Neuron (in vitro differentiated cells): ENCODE results near the gene ZNF107.
"Not testable (repeated sequence)": the region's sequence is repeated elsewhere in the genome, so short reads cannot be mapped to it uniquely, and the experiment has no call there.

ENCODE experiments used
- H2AFZ ChIP-seq: one replicate; pipeline ENCODE4 v1.6.1; 2013; ENCODE audit warnings: low read depth, mild to moderate bottlenecking, inconsistent platforms, low read length, moderate library complexity
- H3K27me3 ChIP-seq: one replicate; pipeline ENCODE4 v1.6.1; 2013; ENCODE audit warnings: low read length; ENCODE audit not compliant: insufficient read depth
- H3K36me3 ChIP-seq: one replicate; pipeline ENCODE4 v1.6.1; 2013; ENCODE audit warnings: low read length; ENCODE audit not compliant: insufficient read depth
- H3K4me1 ChIP-seq: one replicate; pipeline ENCODE4 v1.6.1; 2013; ENCODE audit warnings: low read length; ENCODE audit not compliant: insufficient read depth
- H3K4me3 ChIP-seq: 2 replicates; pipeline ENCODE4 v1.5.1; 2013; ENCODE audit warnings: mild to moderate bottlenecking, low read length, moderate library complexity
- H3K9me3 ChIP-seq: one replicate; pipeline ENCODE4 v1.6.1; 2013; ENCODE audit warnings: low read length

Gene ZNF107

DNA sequence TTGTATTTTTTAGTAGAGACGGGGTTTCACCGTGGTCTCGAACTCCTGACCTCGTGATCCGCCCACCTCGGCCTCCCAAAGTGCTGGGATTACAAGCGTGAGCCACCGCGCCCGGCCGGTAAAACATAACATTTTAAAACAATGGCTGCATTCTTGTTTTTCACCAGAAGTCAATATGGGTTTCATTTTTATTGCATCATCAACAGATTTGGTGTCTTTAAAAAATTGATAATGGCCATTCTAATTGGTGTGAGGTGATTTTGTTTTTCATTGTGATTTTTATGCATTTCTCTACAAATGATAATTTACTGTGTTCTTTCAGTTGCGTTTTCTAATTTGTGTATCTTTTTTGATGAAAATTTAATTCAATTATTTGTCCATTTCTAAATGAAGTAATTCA lies 31.9 kb downstream of the ZNF107 start:
- not testable (repeated sequence) for H3K4me3 ChIP-seq, H3K4me1 ChIP-seq, H2AFZ ChIP-seq, H3K27me3 ChIP-seq
- peaks cover 32% of the 10 kb centered on the region for H3K36me3 ChIP-seq
- peaks cover 26% of the 10 kb centered on the region for H3K9me3 ChIP-seq

DNA sequence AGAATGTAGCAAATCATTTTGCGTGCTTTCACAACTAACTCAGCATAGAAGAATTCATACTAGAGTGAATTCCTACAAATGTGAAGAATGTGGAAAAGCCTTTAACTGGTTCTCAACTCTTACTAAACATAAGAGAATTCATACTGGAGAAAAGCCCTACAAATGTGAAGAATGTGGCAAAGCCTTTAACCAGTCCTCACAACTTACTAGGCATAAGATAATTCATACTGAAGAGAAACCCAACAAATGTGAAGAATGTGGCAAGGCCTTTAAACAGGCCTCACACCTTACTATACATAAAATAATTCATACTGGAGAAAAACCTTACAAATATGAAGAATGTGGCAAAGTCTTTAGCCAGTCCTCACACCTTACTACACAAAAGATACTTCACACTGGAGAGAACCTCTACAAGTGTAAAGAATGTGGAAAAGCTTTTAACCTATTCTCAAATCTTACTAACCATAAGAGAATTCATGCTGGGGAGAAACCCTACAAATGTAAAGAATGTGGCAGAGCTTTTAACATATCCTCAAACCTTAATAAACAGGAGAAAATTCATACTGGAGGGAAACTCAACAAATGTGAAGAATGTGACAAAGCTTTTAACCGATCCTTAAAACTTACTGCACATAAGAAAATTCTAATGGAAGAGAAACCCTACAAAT lies 40.8 kb downstream of the ZNF107 start:
- Histone ChIP-seq H3K4me1 (no peaks in the 10 kb centered on the region), H2AFZ (no peak overlapping the region), H3K36me3 (peaks cover 18% of the 10 kb centered on the region), H3K4me3 (no peak overlapping the region), H3K27me3 (no peaks in the 10 kb centered on the region), H3K9me3 (peaks cover 42% of the 10 kb centered on the region)

DNA sequence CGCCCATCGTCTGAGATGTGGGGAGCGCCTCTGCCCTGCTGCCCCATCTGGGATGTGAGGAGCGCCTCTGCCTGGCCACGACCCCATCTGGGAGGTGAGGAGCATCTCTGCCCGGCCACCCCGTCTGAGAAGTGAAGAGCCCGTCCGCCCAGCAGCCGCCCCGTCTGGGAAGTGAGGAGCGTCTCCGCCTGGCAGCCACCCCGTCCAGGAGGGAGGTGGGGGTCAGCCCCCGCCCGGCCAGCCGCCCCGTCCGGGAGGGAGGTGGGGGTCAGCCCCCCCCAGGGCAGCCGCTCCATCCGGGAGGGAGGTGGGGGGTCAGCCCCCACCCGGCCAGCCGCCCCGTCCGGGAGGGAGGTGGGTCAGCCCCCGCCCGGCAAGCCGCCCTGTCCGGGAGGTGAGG lies 52.0 kb downstream of the ZNF107 start:
- not testable (repeated sequence) for H3K9me3 ChIP-seq, H3K4me3 ChIP-seq, H3K27me3 ChIP-seq, H2AFZ ChIP-seq, H3K4me1 ChIP-seq, H3K36me3 ChIP-seq

DNA sequence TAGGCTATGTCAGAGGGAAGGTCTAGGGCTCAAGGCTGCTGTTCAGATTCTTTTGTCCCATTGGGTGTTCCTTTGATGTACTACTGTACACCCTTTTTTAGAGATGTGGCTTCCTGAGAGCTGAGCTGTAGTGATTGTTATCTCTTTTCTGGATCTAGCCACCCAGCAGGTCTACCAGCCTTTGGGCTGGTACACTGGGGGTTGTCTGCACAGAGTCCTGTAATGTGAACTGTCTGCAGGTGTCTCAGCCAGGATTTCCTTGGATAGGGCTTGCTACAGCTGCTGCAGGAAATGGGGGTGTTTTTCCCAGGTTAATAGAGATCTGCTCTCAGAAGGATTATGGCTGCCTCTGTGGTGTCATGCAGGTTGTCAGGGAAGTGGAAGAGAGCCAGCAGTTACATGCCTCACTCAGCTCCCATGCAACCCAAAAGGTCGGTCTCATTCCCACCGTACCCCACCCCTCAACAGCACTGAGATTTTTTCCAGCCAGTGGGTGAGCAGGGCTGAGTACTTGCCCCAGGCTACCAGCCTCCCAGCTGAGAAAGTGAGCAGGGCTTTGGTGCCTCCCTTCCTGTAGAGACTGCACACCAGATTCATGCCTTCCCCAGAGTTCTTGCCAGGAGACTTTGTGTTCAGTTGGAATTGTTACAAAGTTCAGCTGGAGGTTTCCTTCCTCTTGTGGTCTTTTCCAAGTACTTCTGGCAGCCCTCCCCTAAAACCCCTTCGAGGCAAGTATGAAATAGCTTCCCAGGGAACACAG lies 63.3 kb downstream of the ZNF107 start:
- Histone ChIP-seq H3K9me3 (no peaks in the 10 kb centered on the region), H3K36me3 (no peaks in the 10 kb centered on the region), H3K27me3 (no peaks in the 10 kb centered on the region), H3K4me3 (no peak overlapping the region), H2AFZ (no peak overlapping the region), H3K4me1 (no peaks in the 10 kb centered on the region)

DNA sequence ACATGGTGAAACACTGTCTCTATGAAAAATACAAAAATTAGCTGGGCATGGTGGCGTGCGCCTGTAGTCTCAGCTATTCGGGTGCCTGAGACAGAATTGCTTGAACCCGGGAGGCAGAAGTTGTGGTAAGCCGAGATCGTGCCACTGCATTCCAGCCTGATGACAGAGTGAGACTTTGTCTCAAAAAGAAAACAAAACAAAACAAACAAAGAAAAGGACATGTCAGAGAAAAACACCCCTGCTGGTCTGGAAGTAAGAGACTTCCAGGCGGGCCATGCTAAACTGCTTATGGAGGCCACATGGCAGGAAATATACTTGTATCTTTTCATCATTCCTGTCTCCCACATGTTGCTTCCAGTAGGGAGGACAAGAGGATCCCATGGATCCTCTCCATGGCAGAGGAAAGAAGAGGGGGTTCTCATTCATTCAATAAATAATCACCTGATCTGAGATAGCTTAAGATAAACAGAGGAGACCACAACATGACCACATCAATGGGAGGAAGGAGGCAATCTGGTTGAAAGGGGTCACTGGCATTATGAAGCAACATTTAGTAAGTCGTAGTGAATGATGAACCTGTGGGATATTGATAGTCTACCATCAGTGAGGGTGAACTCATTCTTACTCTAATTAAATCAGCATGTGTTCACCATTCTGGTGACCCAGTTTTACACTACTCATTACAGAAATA lies 67.8 kb downstream of the ZNF107 start:
- Histone ChIP-seq H3K9me3 (no peaks in the 10 kb centered on the region), H3K4me1 (no peaks in the 10 kb centered on the region), H3K36me3 (no peaks in the 10 kb centered on the region), H3K27me3 (no peaks in the 10 kb centered on the region), H2AFZ (no peak overlapping the region), H3K4me3 (no peak overlapping the region)

DNA sequence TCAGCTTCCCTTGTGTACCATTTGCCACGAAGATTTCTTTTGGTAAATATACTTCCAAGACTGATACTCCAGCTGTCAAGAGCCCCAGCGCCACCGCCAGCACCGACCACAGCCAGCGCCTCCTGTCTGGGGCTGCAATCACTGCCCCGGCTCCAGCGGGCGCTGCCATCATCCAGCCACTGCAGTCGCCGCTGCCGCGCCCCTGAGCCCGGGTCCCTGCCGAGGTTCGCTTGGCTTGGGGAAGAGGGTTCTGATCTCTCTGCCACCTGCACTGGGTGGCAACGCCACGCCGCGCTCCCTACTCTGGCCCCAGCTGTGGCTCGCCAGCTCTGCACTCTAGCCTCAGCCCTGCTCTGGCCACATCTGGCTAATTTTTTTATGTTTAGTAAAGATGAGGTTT lies 70.6 kb downstream of the ZNF107 start:
- Histone ChIP-seq H3K9me3 (no peaks in the 10 kb centered on the region), H3K36me3 (no peaks in the 10 kb centered on the region), H3K4me1 (no peaks in the 10 kb centered on the region), H3K27me3 (no peaks in the 10 kb centered on the region), H3K4me3 (no peak overlapping the region), H2AFZ (no peak overlapping the region)

DNA sequence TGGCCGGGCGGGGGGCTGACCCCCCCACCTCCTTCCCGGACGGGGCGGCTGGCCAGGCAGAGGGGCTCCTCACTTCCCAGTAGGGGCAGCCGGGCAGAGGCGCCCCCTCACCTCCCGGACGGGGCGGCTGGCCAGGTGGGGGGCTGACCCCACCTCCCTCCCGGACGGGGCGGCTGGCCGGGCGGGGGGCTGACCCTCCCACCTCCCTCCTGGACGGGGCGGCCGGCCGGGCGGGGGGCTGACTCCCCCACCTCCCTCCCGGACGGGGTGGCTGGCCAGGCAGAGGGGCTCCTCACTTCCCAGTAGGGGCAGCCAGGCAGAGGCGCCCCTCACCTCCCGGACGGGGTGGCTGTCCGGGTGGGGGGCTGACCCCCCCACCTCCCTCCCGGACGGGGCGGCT lies 72.5 kb downstream of the ZNF107 start:
- H2AFZ ChIP-seq, H3K9me3 ChIP-seq, H3K4me1 ChIP-seq, H3K27me3 ChIP-seq, H3K4me3 ChIP-seq, H3K36me3 ChIP-seq: not testable (repeated sequence)

DNA sequence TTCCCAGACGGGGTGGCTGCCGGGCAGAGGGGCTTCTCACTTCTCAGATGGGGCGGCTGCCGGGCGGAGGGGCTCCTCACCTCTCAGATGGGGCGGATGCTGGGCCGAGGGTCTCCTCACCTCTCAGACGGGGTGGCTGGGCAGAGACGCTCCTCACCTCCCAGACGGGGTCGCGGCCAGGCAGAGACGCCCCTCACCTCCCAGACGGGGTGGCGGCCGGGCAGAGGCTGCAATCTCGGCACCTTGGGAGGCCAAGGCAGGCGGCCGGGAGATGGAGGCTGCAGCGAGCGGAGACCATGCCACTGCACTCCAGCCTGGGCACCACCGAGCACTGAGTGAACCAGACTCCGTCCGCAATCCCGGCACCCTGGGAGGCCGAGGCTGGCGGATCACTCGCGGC lies 73.0 kb downstream of the ZNF107 start:
- H3K36me3 ChIP-seq, H3K4me3 ChIP-seq, H3K9me3 ChIP-seq, H2AFZ ChIP-seq, H3K27me3 ChIP-seq, H3K4me1 ChIP-seq: not testable (repeated sequence)

DNA sequence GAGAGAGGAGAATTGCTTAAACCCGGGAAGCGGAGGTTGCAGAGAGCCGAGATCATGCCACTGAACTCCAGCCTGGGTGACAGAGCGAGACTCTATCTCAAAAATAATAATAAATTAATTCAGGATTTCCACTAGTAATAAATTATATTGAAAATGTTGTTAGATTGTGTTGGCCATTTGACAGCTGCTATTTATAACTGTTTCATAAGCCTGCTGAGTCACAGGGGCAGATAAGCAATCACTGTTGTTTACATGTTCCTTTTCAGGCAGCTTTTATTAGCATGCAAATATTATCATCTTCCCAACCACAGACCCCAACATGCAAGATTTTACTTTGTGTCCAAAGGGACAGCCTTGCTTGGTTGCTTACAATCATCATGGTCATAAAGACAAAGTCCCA lies 78.7 kb downstream of the ZNF107 start:
- H3K4me1 ChIP-seq = no peaks in the 10 kb centered on the region
- no peaks in the 10 kb centered on the region for H3K27me3 ChIP-seq
- H3K36me3 ChIP-seq = no peaks in the 10 kb centered on the region
- no peak overlapping the region for H2AFZ ChIP-seq
- H3K9me3 ChIP-seq = no peaks in the 10 kb centered on the region
- H3K4me3 ChIP-seq = no peak overlapping the region

DNA sequence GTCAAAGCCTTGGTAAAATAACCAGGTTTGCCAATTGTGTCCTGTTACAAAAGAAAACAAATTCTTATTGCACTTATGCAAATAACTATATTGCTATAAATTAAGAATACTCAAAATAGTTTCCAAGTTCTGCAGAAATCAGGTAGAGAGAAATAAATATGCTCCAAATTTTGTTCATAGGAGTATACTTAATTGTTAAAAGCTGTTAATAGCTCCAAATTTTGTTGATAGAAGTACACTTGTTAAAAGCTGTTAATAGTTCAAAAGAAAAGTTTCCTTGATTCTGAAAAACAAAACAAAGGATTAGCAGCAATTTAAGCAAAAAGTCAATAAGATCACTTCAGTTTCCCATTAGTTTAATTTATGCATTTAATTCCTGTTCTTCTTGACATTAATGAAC lies 81.9 kb downstream of the ZNF107 start:
- H3K4me3 ChIP-seq = no peak overlapping the region
- H2AFZ ChIP-seq = no peak overlapping the region
- no peaks in the 10 kb centered on the region for H3K9me3 ChIP-seq
- H3K27me3 ChIP-seq = no peaks in the 10 kb centered on the region
- H3K36me3 ChIP-seq = no peaks in the 10 kb centered on the region
- no peaks in the 10 kb centered on the region for H3K4me1 ChIP-seq

DNA sequence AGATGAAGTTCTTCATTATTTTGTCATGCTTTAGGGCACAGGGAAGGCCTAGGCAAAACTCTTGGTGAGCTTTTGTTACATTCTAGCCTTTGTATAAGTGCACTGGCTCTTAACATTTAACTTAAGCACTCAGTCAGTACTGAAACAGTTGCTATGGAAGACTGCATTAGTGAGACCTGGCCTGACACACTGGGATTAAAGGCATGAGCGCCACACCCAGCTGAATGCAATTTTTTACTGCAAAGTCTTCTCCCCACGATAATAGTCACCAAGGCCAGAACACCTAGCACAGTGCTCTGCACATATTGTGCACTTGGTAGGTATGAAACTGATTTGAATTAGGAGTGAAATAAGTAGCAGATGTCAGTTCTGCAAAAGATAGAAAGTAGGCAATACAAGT lies 87.1 kb downstream of the ZNF107 start:
- Histone ChIP-seq H3K9me3 (no peaks in the 10 kb centered on the region), H3K36me3 (no peaks in the 10 kb centered on the region), H3K4me1 (peaks cover 4% of the 10 kb centered on the region), H3K27me3 (no peaks in the 10 kb centered on the region), H2AFZ (no peak overlapping the region), H3K4me3 (no peak overlapping the region)

DNA sequence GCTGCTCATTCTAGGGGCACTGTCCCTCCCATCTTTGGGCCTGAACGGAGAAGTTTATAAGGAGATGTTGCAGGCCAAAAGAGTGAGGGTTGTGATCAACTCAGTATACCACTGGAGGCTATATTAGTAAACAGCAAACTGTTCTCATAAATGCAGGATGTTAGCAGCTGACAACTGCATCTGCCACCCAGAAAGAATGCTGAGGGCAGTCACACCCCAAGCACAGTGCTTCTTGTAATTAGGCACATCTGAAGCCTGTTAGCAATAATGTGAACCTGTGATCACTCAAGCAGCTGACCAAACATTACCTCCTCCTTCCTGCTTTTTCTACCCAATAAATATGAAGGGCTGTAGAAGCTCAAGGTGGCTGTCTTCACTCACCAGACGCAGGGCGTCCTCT lies 89.9 kb downstream of the ZNF107 start:
- Histone ChIP-seq H3K9me3 (no peaks in the 10 kb centered on the region), H3K36me3 (no peaks in the 10 kb centered on the region), H3K4me3 (no peak overlapping the region), H3K4me1 (peaks cover 4% of the 10 kb centered on the region), H3K27me3 (no peaks in the 10 kb centered on the region), H2AFZ (no peak overlapping the region)

DNA sequence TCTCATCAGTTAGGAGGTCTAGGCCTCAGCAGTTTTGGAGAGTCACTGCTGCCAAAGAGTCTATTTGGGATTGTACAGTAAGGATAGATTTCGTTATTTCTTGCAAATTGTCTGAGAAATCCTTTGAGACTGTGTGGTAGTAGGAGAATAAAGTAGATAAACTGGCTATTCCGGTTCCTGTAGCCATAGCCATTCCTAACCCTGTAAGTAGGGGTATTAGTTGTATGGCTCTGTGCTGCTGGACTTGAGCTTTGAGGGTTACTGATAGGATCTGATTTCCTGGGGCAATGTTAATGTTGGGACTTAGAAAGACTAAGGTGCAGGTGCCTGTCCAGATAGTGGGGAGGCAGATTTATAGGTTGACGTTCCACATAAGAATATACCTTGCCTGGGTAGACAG lies 92.2 kb downstream of the ZNF107 start:
- peaks cover 4% of the 10 kb centered on the region for H3K4me1 ChIP-seq
- no peaks in the 10 kb centered on the region for H3K9me3 ChIP-seq
- H3K36me3 ChIP-seq = no peaks in the 10 kb centered on the region
- H3K27me3 ChIP-seq = no peaks in the 10 kb centered on the region
- H3K4me3 ChIP-seq = no peak overlapping the region
- H2AFZ ChIP-seq = no peak overlapping the region
